OCI-LY1 (cell line): ENCODE data around the gene TPCN2.

Source experiments
- H2AFZ ChIP-seq: fragments of 200-600 bp; sonication (generic), shearing (Covaris generic); 2 replicates; pipeline ENCODE4 v1.6.0; 2014; ENCODE audit warnings: antibody characterized with exemption, mild to moderate bottlenecking, low read length
- H3F3A ChIP-seq: fragments of 200-600 bp; sonication (generic), shearing (Covaris generic); 2 replicates; pipeline ENCODE4 v1.6.0; 2014; ENCODE audit warnings: mild to moderate bottlenecking, antibody characterized with exemption, low read length, moderate library complexity; ENCODE audit not compliant: insufficient read depth
- H3K27ac ChIP-seq: fragments of 200-600 bp; sonication (generic); 2 replicates; pipeline ENCODE4 v1.5.1; 2014; ENCODE audit warnings: low read length, mixed run types, mild to moderate bottlenecking, low read depth; ENCODE audit not compliant: poor library complexity, severe bottlenecking
- H3K27me3 ChIP-seq: fragments of 200-600 bp; sonication (generic); 2 replicates; pipeline ENCODE4 v1.6.0; 2014; ENCODE audit warnings: antibody characterized with exemption, mild to moderate bottlenecking, low read length, moderate library complexity; ENCODE audit not compliant: insufficient read depth
- H3K36me3 ChIP-seq: fragments of 200-600 bp; sonication (generic); 2 replicates; pipeline ENCODE4 v1.6.1; 2014; ENCODE audit warnings: mild to moderate bottlenecking, antibody characterized with exemption, low read length, moderate library complexity, mixed read lengths; ENCODE audit not compliant: insufficient read depth
- H3K4me1 ChIP-seq: fragments of 200-600 bp; sonication (generic); 2 replicates; pipeline ENCODE4 v1.5.1; 2014; ENCODE audit warnings: mild to moderate bottlenecking, low read length, moderate library complexity; ENCODE audit not compliant: insufficient read depth, severe bottlenecking
- H3K4me2 ChIP-seq: fragments of 200-600 bp; sonication (generic), shearing (Covaris generic); 2 replicates; pipeline ENCODE4 v1.6.1; 2014; ENCODE audit warnings: low read length
- H3K4me3 ChIP-seq: fragments of 200-600 bp; sonication (generic); 2 replicates; pipeline ENCODE4 v1.5.1; 2014; ENCODE audit warnings: low read length, low read depth, mild to moderate bottlenecking, mixed read lengths; ENCODE audit not compliant: poor library complexity, severe bottlenecking
- H3K79me2 ChIP-seq: fragments of 200-600 bp; shearing (Covaris generic); 2 replicates; pipeline ENCODE4 v1.6.1; 2016; ENCODE audit warnings: mixed run types, low read length, mixed read lengths; ENCODE audit not compliant: insufficient read depth
- H3K9ac ChIP-seq: fragments of 200-600 bp; sonication (generic), shearing (Covaris generic); 2 replicates; pipeline ENCODE4 v1.6.1; 2014; ENCODE audit warnings: mild to moderate bottlenecking, low read length, mixed read lengths
- H3K9me2 ChIP-seq: fragments of 200-600 bp; sonication (generic), shearing (Covaris generic); 2 replicates; pipeline ENCODE4 v1.6.1; 2014; ENCODE audit warnings: low read depth, mild to moderate bottlenecking, low read length, mixed read lengths
- H3K9me3 ChIP-seq: fragments of 200-600 bp; shearing (Covaris generic); 2 replicates; pipeline ENCODE4 v1.6.1; 2014; ENCODE audit warnings: low read length, mixed read lengths
- H4K20me1 ChIP-seq: fragments of 200-600 bp; sonication (generic), shearing (Covaris generic); 2 replicates; pipeline ENCODE4 v1.6.0; 2016; ENCODE audit warnings: mild to moderate bottlenecking, low read length; ENCODE audit not compliant: insufficient read depth
- CTCF ChIP-seq: fragments of 200-600 bp; sonication (generic), shearing (Covaris generic); IDR thresholded peaks from 2 replicates; pipeline ENCODE4 v1.5.1; 2017; ENCODE audit warnings: mild to moderate bottlenecking, antibody characterized with exemption, low read length, moderate library complexity, mixed read lengths
- EZH2 ChIP-seq: fragments of 200-600 bp; sonication (generic), shearing (Covaris generic); IDR thresholded peaks from 2 replicates; pipeline ENCODE4 v1.8.0; 2017; ENCODE audit warnings: borderline replicate concordance, mixed run types, mild to moderate bottlenecking, antibody characterized with exemption, low read length, moderate library complexity, mixed read lengths

Gene TPCN2

DNA sequence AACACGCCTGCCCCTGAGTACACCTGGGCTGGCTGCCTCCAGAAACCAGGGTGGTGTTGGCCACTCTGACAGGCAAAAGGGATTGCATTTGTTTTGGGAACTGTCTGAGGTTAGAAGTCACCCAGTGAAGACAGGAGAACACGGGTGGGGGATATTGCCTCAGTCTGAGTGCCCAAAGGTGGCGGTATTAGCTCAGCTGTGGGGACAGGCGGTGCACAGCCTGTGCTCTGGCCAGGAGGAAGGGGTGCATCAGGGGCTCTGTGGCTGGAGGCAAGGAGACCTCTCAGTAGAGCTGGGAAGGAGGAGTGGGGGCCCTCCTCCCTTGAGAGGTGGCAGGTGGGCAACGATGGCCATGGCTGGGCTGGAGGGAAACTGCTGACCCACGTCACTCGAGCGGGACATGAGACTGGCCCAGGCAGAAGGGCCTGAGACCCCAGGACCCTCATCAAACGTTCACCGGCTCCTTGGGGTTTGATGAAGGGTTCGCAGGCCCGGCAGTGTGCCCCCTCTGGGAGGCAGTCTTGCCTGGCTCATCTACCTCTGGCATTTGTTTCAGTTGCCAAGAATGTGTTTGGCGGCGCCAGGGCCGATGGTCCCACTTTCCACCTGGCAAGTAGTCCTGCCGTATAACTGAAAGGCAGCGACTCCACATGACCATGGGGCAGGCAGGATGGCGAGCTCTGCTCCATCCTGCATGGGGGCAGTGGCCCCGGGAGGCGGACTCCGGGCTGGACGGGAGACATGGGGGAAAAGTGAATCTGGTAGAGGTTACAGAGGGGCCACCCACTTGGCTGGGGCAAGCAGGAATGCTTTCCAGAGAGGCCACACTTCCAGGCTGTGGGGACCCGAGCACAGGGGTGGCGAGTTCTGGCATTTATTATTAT, 54.2 kb downstream of the TPCN2 start:
- H3K4me2 ChIP-seq = no peak overlapping the region
- H3K27ac ChIP-seq = no peak overlapping the region
- H3K27me3 ChIP-seq = peaks cover 8% of the 10 kb centered on the region; the same call in 1 of the 2 replicates
- no peak overlapping the region for H3K4me3 ChIP-seq
- no peaks in the 10 kb centered on the region for H3K79me2 ChIP-seq
- no peaks in the 10 kb centered on the region for H3K9me2 ChIP-seq
- H4K20me1 ChIP-seq = no peaks in the 10 kb centered on the region
- H3K9me3 ChIP-seq = no peaks in the 10 kb centered on the region
- no peaks in the 10 kb centered on the region for H3K4me1 ChIP-seq
- no peak overlapping the region for H2AFZ ChIP-seq
- TF ChIP-seq EZH2 (no peak), CTCF (no peak)
- H3F3A ChIP-seq = no peaks in the 10 kb centered on the region
- no peaks in the 10 kb centered on the region for H3K36me3 ChIP-seq
- no peak overlapping the region for H3K9ac ChIP-seq

- H3K9ac ChIP-seq = no peak overlapping the region
- TF ChIP-seq EZH2 = no peak
- peaks cover 13% of the 10 kb centered on the region; the same call in 1 of the 2 replicates for H3K27me3 ChIP-seq
- H3K9me2 ChIP-seq = no peaks in the 10 kb centered on the region
- H3K9me3 ChIP-seq = no peaks in the 10 kb centered on the region
- H2AFZ ChIP-seq = no peak overlapping the region
- no peaks in the 10 kb centered on the region for H3F3A ChIP-seq
- H3K79me2 ChIP-seq = no peaks in the 10 kb centered on the region
- no peaks in the 10 kb centered on the region for H4K20me1 ChIP-seq
- H3K36me3 ChIP-seq = no peaks in the 10 kb centered on the region
- H3K4me3 ChIP-seq = no peak overlapping the region
- H3K4me1 ChIP-seq = no peaks in the 10 kb centered on the region
- no peak overlapping the region for H3K4me2 ChIP-seq
- no peak overlapping the region for H3K27ac ChIP-seq
These were observed 55.6 kb downstream of the TPCN2 start for GRCh38 chr11:69104212-69104855.

- Histone ChIP-seq H3K9me2 (no peaks in the 10 kb centered on the region), H3K79me2 (no peaks in the 10 kb centered on the region), H3K4me2 (no peak overlapping the region), H2AFZ (no peak overlapping the region), H3K4me1 (no peaks in the 10 kb centered on the region), H3K36me3 (no peaks in the 10 kb centered on the region), H3F3A (no peaks in the 10 kb centered on the region), H3K9ac (no peak overlapping the region), H3K27me3 (peaks cover 13% of the 10 kb centered on the region; the same call in 1 of the 2 replicates), H3K27ac (no peak overlapping the region), H3K4me3 (no peak overlapping the region), H4K20me1 (no peaks in the 10 kb centered on the region), H3K9me3 (no peaks in the 10 kb centered on the region)
- TF ChIP-seq EZH2 = no peak
- TF ChIP-seq CTCF = no peak
These were observed 56.2 kb downstream of the TPCN2 start for GRCh38 chr11:69104856-69105395.
